Measurements from ENCODE around the gene CLEC3B.
"Not testable (repeated sequence)": the region's sequence is repeated elsewhere in the genome, so short reads cannot be mapped to it uniquely, and the experiment has no call there.

CLEC3B gene, protein sequence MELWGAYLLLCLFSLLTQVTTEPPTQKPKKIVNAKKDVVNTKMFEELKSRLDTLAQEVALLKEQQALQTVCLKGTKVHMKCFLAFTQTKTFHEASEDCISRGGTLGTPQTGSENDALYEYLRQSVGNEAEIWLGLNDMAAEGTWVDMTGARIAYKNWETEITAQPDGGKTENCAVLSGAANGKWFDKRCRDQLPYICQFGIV

DNA sequence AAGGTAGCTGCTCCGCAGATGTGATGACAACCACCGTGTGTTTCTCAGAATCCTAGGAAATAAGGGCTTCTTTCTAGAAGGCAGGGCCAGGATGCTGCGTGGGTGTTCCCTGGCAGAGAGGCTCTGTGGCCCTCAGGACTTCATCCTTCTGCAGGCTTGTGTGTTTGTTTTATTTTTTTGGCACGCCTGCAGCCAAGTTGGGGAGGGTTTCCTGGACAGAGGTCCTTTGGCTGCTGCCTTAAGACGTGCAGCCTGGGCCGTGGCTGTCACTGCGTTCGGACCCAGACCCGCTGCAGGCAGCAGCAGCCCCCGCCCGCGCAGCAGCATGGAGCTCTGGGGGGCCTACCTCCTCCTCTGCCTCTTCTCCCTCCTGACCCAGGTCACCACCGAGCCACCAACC, at the start of gene CLEC3B:
Gene CLEC3B (plus strand): TSS at position 266 of the 400 bp plus-strand sequence. CDS start 60 bp downstream, at position 326.
- DNase-seq: no peak

DNA sequence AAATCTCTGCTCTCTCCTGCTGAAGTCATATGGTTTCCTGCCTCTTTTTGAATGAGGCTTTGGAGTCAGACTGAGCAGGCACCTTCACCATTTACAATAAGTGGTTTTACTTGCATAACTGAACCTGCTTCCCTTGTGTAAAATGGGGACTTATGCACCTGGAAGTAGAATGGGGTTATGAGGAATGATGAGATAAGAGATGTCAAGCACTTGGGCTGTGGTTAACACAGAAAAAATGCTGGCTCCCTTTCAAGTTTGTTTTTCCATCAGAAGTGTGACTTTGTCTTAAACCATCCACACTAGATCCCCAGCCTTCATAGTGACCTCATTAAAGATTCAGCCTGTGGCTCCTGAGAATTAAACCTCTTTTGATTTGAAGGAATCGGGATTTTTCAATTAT, 44.9 kb upstream of the CLEC3B start:
- DNase-seq: no peak

GRCh38 chr3:44981751-44982150, 44.4 kb upstream of the CLEC3B start:
- no peak for DNase-seq

- DNase-seq: no peak
These were observed 43.3 kb upstream of the CLEC3B start for GRCh38 chr3:44982817-44983216.

DNA sequence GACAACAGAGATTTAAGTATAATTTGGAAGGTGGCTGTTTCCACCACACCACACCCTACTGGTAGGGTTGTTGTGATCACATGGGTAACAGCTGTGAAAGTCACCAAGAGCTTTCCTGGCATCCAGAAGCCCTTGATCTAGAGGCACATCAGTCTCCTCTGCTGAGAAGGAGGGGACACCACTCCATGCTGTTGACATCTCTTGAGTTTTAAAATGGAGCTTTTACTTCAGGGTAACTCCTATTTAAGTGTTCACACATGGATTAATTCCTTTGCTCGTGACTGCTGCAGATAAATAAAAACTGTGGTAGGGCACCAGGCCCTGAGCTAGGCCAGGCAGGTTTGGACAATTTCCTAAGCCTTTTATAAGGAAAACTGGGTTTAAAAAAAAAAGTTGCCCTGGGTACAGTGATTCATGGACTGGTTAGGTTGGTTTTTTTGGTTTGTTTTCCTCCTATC, 42.6 kb upstream of the CLEC3B start:
- DNase-seq: no peak

- no peak for DNase-seq
These were observed 41.8 kb upstream of the CLEC3B start for GRCh38 chr3:44984335-44984734.

DNA sequence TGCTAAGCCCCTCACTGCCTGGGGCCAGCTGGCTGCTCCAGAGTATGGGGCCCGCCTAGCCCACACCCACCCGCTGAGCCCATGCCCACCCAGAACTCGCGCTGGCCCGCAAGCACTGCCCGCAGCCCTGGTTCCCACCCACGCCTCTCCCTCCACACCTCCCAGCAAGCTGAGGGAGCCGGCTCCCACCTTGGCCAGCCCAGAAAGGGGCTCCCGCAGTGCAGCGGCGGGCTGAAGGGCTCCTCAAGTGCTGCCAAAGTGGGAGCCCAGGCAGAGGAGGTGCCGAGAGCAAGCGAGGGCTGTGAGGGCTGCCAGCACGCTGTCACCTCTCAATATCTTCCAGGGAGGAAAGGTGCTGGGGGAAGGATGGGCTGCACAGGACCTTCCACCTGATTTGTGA, 39.8 kb upstream of the CLEC3B start:
- DNase-seq: not testable (repeated sequence)

GRCh38 chr3:44987332-44987731, 38.8 kb upstream of the CLEC3B start:
- no peak for DNase-seq

DNA sequence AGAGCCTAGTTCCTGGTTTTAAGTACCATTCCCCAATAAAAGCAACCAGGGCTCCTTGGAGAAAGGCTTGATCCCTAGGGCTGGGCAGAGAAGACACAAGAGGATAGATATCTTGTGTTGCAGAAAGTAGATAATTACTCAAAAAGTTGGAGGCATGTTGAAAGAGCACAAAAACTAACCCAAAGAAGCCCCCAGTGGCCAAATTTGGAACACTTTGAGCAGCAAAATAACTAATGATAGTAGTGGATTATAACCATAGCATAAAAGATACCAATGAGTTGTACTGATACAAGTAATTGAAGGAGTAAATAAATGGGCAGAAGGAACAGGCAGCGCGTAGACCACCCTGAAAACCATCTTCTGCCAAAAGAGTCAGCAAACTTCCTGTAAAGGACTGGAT, 38.0 kb upstream of the CLEC3B start:
- DNase-seq: no peak

- DNase-seq: no peak
These were observed 37.0 kb upstream of the CLEC3B start for GRCh38 chr3:44989141-44989540.

- DNase-seq: no peak
These were observed 36.3 kb upstream of the CLEC3B start for GRCh38 chr3:44989636-44990373.

GRCh38 chr3:44991326-44991725, 34.8 kb upstream of the CLEC3B start:
- DNase-seq: no peak

DNA sequence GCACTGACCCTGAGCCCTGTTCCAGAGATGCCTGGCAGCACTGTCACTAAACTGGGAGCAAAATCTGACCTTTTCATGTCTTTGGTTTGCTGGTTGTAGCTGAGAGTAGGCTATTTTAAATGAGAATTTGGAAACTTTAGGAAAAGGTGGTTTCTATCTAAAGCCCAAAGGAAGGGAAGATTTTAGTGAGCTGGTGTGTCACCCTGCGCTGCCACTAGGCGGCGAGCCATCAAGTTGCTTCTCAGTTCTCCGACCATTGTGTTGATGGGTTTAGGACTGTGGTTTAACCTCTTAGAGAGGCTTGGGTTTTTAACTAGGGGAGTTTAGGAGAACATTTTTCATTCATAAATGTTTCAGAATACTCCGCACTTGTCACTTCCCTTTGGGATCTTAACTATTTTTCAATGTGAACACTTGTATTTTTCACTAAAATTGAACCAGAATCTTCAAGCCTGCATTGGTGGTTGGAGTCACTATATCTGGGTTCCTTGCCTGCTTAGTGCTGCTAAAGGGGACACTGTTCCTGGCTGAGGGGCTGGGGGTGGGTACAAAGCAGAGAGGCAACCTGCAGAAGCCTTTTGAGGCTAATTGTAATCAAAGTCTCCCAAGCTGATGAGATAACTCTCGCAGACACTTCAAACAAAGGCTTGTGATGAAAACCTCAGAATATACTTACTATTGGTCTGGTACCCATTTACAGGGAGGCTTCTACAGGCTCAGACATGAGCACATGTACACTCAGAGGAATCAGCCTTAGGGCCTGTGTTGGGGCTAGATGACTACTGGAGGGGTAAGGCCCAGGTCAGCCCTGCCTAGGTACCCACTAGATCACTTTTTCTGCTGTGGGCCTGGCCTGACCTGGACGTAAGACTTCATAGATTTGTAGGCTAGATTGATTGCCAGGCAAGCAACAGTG, 33.3 kb upstream of the CLEC3B start:
- DNase-seq: peak; percentile 42

DNA sequence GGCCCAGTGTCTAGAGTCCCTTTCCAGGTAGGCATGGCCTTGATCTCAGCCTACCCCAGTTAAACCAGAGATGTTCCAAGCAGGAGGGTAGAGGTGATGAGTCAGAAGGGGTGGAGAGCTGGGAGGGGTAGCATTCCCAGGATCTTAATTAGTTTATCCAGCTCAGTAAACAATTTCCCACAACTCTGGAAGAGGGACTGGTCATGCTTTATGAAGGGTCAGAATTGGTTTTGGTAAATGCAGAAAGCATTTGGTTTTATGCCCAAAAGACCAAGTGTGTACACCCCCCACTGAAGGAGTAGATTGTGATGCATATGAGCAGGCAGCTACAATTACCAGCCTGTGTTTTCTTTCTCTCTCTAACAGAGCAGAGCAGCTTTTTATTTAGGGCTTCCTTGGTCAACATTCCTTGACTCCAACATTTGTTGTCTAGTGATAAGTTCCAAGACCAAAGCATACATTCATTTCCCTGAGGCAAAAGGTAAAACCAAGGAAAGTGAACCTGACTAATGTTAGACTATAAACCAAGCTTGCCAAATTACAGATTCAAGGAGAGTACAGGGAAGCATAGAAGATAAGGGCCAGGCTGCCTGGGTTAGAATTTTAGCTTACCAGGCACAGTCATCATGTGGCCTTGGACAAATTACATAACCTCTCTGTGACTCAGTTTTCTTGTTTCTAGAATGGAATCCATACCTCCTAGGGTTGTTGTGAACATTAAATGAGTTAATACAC, 32.5 kb upstream of the CLEC3B start:
- no peak for DNase-seq

DNA sequence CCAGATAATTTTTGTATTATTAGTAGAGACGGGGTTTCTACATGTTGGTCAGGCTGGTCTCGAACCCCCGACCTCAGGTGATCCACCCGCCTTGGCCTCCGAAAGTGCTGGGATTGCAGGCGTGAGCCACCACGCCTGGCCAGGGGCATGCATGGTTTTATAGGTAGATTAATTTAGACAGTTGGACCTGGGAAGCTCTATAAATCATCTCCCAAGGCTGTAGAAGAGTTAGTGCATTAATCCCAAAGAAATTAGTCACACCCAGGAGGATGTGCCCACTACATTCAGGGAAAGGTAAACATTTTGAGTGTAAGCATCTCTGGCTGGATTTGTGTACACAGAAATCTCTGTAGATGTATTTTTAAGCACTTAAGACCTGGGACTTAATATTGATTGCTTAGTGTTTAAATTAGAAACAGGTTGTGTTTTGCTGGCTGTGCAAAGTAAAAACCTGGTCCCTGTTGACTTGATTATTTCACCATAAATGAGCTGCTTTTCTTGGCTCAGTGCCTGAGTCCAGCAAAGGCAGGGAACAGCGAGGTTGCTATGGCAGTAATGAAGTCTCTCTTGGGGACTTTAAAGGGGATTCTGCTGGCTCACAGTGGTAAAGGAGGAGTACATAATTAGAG, 30.8 kb upstream of the CLEC3B start:
- no peak for DNase-seq

DNA sequence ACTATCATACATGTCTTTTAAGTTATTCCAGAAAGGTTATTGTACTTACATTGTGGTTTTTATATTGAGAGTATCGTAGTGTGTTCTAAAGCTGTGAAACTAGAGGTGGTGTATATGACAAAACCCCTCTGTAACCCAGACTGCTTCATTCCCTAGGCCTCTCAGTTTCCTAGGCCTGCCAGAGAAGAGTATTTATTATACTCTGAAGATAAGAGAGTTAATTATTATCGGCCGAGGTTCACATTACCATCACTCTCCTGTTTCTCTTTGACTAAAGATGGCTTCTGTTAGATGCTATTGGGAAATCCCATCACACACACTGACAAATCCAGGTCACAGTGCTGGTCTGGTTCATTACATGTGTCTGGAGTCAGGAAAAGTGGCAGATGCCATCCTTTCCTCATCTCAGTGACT, 29.5 kb upstream of the CLEC3B start:
- no peak for DNase-seq

DNA sequence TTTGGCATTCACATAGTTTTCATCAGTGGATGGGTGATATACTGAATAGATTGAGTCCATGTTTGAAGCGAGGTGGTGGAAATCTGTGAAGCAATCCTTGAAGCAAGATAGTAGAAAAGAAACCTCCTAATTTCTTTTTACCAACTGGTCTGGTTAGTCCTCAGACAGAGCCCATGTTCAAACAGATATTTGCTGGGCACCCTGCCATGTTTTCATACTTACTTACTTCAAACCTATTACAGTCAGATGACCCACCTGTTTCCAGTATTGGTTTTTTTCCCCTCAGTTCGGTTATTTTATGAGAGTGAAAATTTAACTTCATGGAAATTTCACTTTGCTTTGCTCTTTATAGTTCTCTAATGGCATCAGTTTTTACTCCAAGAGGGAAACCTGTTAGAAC, 26.3 kb upstream of the CLEC3B start:
- DNase-seq: no peak

DNA sequence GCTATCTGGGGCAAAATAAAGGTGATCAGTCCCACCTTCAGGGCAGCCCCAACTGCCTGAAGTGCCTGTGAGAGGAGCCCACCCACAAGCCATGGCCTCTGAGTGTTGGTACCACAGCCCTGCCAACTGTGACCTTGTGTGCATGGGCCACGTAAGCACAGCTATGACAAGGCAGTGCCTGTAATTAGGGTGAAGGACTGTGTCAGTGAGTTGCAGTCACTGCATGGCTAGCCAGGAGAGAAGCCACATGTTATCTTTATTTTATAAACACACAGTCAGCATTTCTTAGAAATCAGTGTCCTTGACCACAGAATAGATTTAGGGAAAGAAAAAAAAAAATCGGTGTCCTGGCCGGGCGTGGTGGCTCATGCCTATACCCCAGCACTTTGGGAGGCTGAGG, 25.3 kb upstream of the CLEC3B start:
- no peak for DNase-seq

- DNase-seq: no peak
These were observed 24.4 kb upstream of the CLEC3B start for GRCh38 chr3:45001738-45002137.

DNA sequence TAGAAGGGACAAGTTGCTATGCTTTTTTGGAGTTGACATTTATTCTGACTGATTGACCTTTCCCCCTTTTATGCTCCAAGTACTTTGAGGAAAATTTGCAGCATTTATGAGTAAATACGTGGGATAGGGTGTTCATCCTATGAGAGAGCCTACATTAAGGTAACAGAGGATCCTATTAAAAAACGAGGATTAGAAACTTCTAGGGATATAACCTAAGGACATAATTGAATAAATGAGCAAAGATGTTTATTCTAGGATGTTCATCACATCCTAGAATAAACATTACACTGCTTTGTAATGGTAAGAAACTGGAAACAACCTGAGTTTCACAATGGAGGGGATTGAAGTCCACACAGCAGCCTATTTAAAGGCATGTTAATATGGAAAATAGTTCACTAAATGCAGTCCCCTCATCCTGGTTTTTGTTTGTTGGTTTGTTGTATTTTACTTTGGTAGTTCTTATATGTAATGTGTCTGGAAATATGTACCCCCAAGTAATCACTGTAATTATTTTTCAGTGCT, 23.9 kb upstream of the CLEC3B start:
- no peak for DNase-seq

- no peak for DNase-seq
These were observed 23.4 kb upstream of the CLEC3B start for GRCh38 chr3:45002720-45003119.

DNA sequence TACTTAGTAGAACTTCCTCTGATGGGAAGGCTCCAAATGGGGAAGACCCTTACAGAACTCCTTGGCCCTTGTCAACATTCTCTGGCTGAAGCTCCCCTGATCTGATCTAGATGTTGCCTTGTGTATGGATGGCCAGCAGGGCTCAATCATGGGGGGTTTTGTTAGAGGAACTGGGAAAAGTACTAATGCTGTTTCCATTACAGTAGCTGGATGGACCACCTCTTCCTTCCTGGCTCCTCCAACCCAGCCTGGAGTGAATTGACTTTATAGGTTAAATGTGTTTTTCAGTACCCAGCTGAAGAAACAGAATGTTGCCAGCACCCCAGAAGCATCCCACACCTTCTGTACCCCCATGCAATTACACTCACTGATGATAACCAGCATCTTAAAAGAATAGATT, 22.7 kb upstream of the CLEC3B start:
- no peak for DNase-seq

All from activated CD4-positive, alpha-beta T cell treated with anti-CD3 and anti-CD28 coated beads for 48 hours (primary cell).